Breast epithelium (tissue), 3 donors: ENCODE data around the gene MPC2.

Source experiments
- CTCF ChIP-seq, 3 donors: fragments of 450-650 bp; IDR thresholded peaks; one replicate each; pipeline ENCODE4 v1.5.1; 2016 to 2017; ENCODE audit warnings: antibody characterized with exemption in 3 of 3, mild to moderate bottlenecking in 3 of 3, moderate library complexity in 3 of 3
- POLR2A ChIP-seq: fragments of 450-650 bp; IDR thresholded peaks from one replicate; pipeline ENCODE4 v1.6.1; 2016; ENCODE audit warnings: antibody characterized with exemption, mild to moderate bottlenecking, moderate library complexity

- TF ChIP-seq CTCF (IDR thresholded peaks at IDR 0.05) (no peak), POLR2A (no peak)
These were observed 788 bp upstream of the MPC2 start for GRCh38 chr1:167937709-167938010.
